Vagina (tissue), 2 donors: Measurements from ENCODE around the gene OR2V2.

Experiments used
- CTCF ChIP-seq, 3 experiments: fragments of 450-650 bp in 2 of 3; fragments of 200-600 bp in 1 of 3; sonication (generic) in 1 of 3; IDR thresholded peaks; one replicate each; pipeline ENCODE4 v1.5.1; 2017 to 2019; ENCODE audit warnings: antibody characterized with exemption in 3 of 3, mild to moderate bottlenecking in 2 of 3, moderate library complexity in 2 of 3
- POLR2A ChIP-seq, 2 donors: fragments of 450-650 bp; IDR thresholded peaks; one replicate each; pipeline ENCODE4 v1.6.1; 2017; ENCODE audit warnings: antibody characterized with exemption in 2 of 2, mild to moderate bottlenecking in 2 of 2, moderate library complexity in 2 of 2

DNA sequence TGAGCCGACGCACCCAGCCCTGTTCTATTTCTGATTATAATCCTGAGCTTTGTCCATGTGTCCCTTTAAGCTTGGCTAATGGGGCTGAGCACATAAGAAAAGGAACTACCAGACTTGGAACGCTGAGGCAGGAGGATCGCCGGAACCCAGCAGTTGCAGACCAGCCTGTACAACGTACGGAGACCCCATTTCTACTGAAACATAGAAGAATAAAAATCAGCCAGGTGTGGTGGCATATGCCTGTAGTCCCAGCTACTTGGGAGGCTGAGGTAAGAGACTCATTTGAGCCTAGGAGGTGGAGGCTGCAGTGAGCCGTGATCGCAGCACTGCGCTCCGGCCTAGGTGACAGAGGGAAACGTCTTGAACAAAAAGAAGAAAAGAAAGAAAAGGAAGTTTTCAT lies 35.3 kb downstream of the OR2V2 start:
- TF ChIP-seq POLR2A (IDR thresholded peaks at IDR 0.05) = no peak
- no peak for TF ChIP-seq CTCF (IDR thresholded peaks at IDR 0.05)
